SK-N-SH treated with all-trans-retinoic acid at 6 μM for 48 hours (cell line): Measurements from ENCODE around the gene YBX1.
A peak's percentile ranks its signal among the peaks of the same experiment; 100 is the strongest.

Source experiments
- ATAC-seq: fragments of 200-7000 bp; cut with Tn5 transposase; 3 replicates; pipeline ENCODE4 v1.9.1; 2020; ENCODE audit warnings: mild to moderate bottlenecking, moderate library complexity
- ARNTL ChIP-seq: fragments of 450-650 bp; formaldehyde crosslinking; IDR thresholded peaks from 2 replicates; pipeline ENCODE4 v1.5.0; 2020; ENCODE audit warnings: low read depth, mild to moderate bottlenecking, moderate library complexity, borderline replicate concordance
- BACH2 ChIP-seq: fragments of 250-450 bp; sonication (Bioruptor Pico); IDR thresholded peaks from 2 replicates; pipeline ENCODE4 v1.9.0; 2021; ENCODE audit warnings: mild to moderate bottlenecking, borderline replicate concordance
- CREB5 ChIP-seq: fragments of 250-450 bp; sonication (Bioruptor Pico); IDR thresholded peaks from 2 replicates; pipeline ENCODE4 v1.5.1; 2020; ENCODE audit warnings: low read depth, mild to moderate bottlenecking, moderate library complexity
- CSDC2 ChIP-seq: fragments of 250-450 bp; sonication (Bioruptor Pico); IDR thresholded peaks from 2 replicates; pipeline ENCODE4 v1.5.0; 2020; ENCODE audit warnings: mild to moderate bottlenecking, moderate library complexity
- CSRNP3 ChIP-seq: fragments of 250-450 bp; sonication (Bioruptor Pico); IDR thresholded peaks from 2 replicates; pipeline ENCODE4 v1.5.1; 2021; ENCODE audit warnings: mild to moderate bottlenecking, moderate library complexity
- GLIS3 ChIP-seq: fragments of 250-450 bp; sonication (Bioruptor Pico); IDR thresholded peaks from 2 replicates; pipeline ENCODE4 v1.5.0; 2020; ENCODE audit warnings: mild to moderate bottlenecking, moderate library complexity
- ISL1 ChIP-seq: fragments of 250-450 bp; sonication (Bioruptor Pico); IDR thresholded peaks from 2 replicates; pipeline ENCODE4 v2.1.2; 2022; ENCODE audit warnings: mild to moderate bottlenecking, moderate library complexity
- PATZ1 ChIP-seq: fragments of 250-450 bp; sonication (Bioruptor Pico); IDR thresholded peaks from 2 replicates; pipeline ENCODE4 v1.8.0; 2020; ENCODE audit warnings: mild to moderate bottlenecking, moderate library complexity, borderline replicate concordance
- PPARA ChIP-seq: fragments of 250-450 bp; sonication (Bioruptor Pico); IDR thresholded peaks from 2 replicates; pipeline ENCODE4 v1.5.0; 2020; ENCODE audit warnings: mild to moderate bottlenecking, borderline replicate concordance
- RARB ChIP-seq: fragments of 250-450 bp; sonication (Bioruptor Pico); IDR thresholded peaks from 2 replicates; pipeline ENCODE4 v1.8.0; 2021; ENCODE audit warnings: mild to moderate bottlenecking, moderate library complexity
- SNAI2 ChIP-seq: fragments of 250-450 bp; sonication (Bioruptor Pico); IDR thresholded peaks from 2 replicates; pipeline ENCODE4 v1.5.0; 2020; ENCODE audit warnings: mild to moderate bottlenecking, moderate library complexity
- TCF4 ChIP-seq: fragments of 250-450 bp; sonication (Bioruptor Pico); IDR thresholded peaks from 2 replicates; pipeline ENCODE4 v1.8.0; 2021; ENCODE audit warnings: mild to moderate bottlenecking, moderate library complexity, borderline replicate concordance
- TOX ChIP-seq: fragments of 250-450 bp; sonication (Bioruptor Pico); IDR thresholded peaks from 2 replicates; pipeline ENCODE4 v1.8.0; 2021; ENCODE audit warnings: mild to moderate bottlenecking, moderate library complexity, borderline replicate concordance
- TSHZ2 ChIP-seq: fragments of 250-450 bp; sonication (Bioruptor Pico); IDR thresholded peaks from 2 replicates; pipeline ENCODE4 v1.5.0; 2020; ENCODE audit warnings: mild to moderate bottlenecking, moderate library complexity
- ZC3H10 ChIP-seq: fragments of 250-450 bp; sonication (Bioruptor Pico); IDR thresholded peaks from 2 replicates; pipeline ENCODE4 v1.5.1; 2021; ENCODE audit warnings: mild to moderate bottlenecking, moderate library complexity
- ZFP3 ChIP-seq: fragments of 250-450 bp; sonication (Bioruptor Pico); IDR thresholded peaks from 2 replicates; pipeline ENCODE4 v1.5.0; 2020; ENCODE audit warnings: mild to moderate bottlenecking, moderate library complexity
- ZFP30 ChIP-seq: fragments of 450-650 bp; formaldehyde crosslinking; IDR thresholded peaks from 2 replicates; pipeline ENCODE4 v1.5.0; 2022; ENCODE audit warnings: mild to moderate bottlenecking, moderate library complexity
- ZNF8 ChIP-seq: fragments of 450-650 bp; formaldehyde crosslinking; IDR thresholded peaks from 2 replicates; pipeline ENCODE4 v1.5.0; 2020; ENCODE audit warnings: mild to moderate bottlenecking, moderate library complexity
- TF ChIP-seq, protein P1 (sequence below): fragments of 250-450 bp; sonication (Bioruptor Pico); IDR thresholded peaks from 2 replicates; pipeline ENCODE4 v1.8.0; 2021; ENCODE audit warnings: low read depth, mild to moderate bottlenecking, moderate library complexity, borderline replicate concordance

YBX1 gene

DNA sequence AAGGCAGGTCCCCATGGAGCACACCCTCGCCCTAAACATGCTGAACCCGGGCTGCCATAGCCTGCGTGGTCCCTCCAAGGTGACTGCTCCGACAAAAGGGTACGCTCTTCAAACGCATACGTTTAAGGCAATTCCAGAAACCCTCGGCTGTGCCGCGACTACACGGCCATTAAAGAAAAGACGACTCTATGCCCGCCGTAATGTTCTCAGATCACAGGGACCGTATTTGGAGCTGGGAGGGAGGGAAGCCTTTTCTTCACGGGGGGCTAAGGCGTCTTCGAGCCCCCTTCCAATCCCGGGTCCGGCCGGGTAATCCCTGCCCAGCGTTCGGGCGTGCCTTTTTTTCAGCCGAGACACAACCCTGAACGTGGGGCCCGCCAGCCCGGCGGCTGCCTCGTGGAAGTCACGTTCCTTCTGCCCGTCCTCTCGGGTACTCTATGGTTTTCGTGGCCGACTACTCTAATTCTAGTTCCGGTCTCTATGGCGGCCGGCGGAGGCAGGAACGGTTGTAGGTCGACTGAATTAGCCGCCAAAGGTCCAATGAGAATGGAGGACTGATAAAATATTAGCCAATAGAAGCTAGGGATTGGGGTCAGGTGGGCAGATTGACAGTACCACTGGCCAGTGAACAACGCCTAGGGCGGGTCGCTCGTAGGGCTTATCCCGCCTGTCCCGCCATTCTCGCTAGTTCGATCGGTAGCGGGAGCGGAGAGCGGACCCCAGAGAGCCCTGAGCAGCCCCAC lies at the start of gene YBX1:
TSS of gene YBX1 (plus strand) at position 678 of the 743 bp plus-strand sequence. CDS start 148 bp downstream, outside the sequence.
- 0 out of 2 replicates have a peak, but pooled peaks have one; percentile 22 for TF ChIP-seq TSHZ2 (CRISPR knock-in tag)
- TF ChIP-seq CSDC2 (CRISPR knock-in tag) = 0 out of 2 replicates have a peak, but pooled peaks have one; percentile 40
- TF ChIP-seq ZNF8 (CRISPR knock-in tag) = no peak
- 0 out of 2 replicates have a peak, but pooled peaks have one; percentile 18 for TF ChIP-seq ZFP3 (CRISPR knock-in tag)
- TF ChIP-seq SNAI2 (CRISPR knock-in tag) = no peak
- TF ChIP-seq TCF4 = no peak
- ATAC-seq = peak; percentile 94

GRCh38 chr1:42639116-42639515 lies 43.1 kb upstream of the YBX1 start:
- TF ChIP-seq, protein P1, sequence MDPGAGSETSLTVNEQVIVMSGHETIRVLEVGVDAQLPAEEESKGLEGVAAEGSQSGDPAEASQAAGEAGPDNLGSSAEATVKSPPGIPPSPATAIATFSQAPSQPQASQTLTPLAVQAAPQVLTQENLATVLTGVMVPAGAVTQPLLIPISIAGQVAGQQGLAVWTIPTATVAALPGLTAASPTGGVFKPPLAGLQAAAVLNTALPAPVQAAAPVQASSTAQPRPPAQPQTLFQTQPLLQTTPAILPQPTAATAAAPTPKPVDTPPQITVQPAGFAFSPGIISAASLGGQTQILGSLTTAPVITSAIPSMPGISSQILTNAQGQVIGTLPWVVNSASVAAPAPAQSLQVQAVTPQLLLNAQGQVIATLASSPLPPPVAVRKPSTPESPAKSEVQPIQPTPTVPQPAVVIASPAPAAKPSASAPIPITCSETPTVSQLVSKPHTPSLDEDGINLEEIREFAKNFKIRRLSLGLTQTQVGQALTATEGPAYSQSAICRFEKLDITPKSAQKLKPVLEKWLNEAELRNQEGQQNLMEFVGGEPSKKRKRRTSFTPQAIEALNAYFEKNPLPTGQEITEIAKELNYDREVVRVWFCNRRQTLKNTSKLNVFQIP (CRISPR knock-in tag) = no peak
- TF ChIP-seq RARB (CRISPR knock-in tag) = no peak
- no peak for TF ChIP-seq ZNF8 (CRISPR knock-in tag)
- TF ChIP-seq GLIS3 (CRISPR knock-in tag) = no peak
- no peak for TF ChIP-seq ZFP3 (CRISPR knock-in tag)
- no peak for TF ChIP-seq SNAI2 (CRISPR knock-in tag)
- TF ChIP-seq CSRNP3 (CRISPR knock-in tag) = no peak
- no peak for TF ChIP-seq ISL1 (CRISPR knock-in tag)
- TF ChIP-seq ZFP30 (CRISPR knock-in tag) = no peak
- no peak for TF ChIP-seq BACH2 (CRISPR knock-in tag)
- no peak for TF ChIP-seq ZC3H10 (CRISPR knock-in tag)
- no peak for TF ChIP-seq TOX
- no peak for TF ChIP-seq PPARA (CRISPR knock-in tag)
- TF ChIP-seq TSHZ2 (CRISPR knock-in tag) = no peak
- no peak for TF ChIP-seq PATZ1 (CRISPR knock-in tag)
- ATAC-seq = no peak

DNA sequence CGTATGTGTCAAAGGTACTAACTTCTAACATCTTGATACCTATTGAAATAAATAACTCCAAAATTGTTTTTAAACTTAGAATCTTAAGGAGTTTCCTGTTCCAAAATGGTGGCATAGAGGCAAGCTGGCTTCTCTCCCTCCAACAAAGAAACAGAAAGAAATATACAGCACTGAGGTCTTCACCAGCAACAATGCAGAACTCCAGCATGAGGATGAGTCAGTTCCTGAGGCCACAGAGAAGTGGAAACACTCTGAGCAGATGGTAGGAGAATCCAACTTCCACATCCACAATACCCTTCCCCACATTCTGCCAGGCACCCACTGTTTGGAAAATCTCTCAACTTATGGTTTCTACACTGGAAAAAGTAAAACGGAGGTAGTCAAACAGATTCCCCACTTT lies 36.2 kb upstream of the YBX1 start:
- no peak for ATAC-seq
- no peak for TF ChIP-seq CREB5 (CRISPR knock-in tag)
- TF ChIP-seq, protein P1 (CRISPR knock-in tag) = no peak
- TF ChIP-seq TOX = no peak
- no peak for TF ChIP-seq ARNTL (CRISPR knock-in tag)
- TF ChIP-seq SNAI2 (CRISPR knock-in tag) = no peak
- no peak for TF ChIP-seq CSDC2 (CRISPR knock-in tag)
- no peak for TF ChIP-seq PPARA (CRISPR knock-in tag)
- TF ChIP-seq TCF4 = no peak
- TF ChIP-seq BACH2 (CRISPR knock-in tag) = no peak
